ENCODE data around the gene GRID2.

GRID2 gene

GRCh38 chr4:92535599-92535998, 231.8 kb downstream of the GRID2 start:
- DNase-seq: no peak

GRCh38 chr4:92551616-92552015, 247.8 kb downstream of the GRID2 start:
- no peak for DNase-seq

DNA sequence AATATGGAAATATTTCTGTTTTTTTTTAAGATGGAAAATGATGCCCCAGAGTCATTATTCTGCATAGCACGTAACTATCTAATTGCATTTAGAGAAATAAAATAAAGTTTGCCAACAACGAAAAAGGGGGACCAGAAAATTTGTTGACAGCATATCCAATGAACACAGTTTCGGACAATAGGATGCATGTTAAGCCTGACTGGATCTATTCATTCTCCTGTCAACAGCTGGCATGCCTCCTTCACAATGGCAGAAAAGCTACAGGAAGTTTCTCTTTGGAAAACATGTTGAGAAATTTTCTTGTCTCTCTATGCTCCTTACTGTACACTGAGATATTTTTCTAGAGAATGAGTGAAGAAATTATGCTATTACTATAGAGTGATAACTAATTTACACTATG, 262.5 kb downstream of the GRID2 start:
- DNase-seq: no peak

DNA sequence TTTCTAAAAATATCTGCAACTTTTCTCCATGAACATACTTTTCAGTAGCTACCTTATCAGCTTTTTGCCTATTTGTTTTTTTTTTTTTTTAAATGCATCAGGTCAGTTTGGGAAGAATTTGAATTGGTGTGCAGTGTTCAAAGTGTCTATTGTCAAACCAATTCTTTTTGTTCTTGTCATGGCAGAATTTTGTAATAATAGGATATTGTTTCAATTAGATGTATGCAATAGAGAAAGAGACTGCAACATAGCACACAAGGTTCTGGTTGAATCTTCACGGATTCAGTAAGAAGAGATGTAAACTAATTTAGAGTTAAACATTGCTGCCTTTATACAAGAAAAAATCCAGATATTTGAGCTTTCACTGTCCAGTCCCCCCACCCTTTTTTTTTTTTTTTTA, 277.1 kb downstream of the GRID2 start:
- DNase-seq: no peak

DNA sequence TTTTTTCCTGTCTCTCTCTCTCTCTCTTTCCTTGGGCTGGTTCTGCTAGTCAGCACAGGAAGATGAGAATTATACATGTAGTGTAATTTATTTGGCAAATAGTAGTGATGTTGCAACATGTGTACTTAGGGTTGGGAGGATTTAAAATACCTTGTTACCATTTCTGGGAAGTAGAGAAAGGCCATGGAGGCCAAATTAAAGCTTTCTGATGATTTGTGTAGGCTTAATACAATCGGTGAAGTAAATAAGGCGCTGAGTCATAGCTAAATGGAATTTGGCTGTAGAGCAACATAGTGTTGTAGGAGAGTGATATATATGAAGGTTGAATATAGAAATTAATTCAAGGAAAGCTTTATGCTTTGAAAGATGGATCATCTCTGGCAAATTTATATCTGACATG, 295.3 kb downstream of the GRID2 start:
- no peak for DNase-seq

DNA sequence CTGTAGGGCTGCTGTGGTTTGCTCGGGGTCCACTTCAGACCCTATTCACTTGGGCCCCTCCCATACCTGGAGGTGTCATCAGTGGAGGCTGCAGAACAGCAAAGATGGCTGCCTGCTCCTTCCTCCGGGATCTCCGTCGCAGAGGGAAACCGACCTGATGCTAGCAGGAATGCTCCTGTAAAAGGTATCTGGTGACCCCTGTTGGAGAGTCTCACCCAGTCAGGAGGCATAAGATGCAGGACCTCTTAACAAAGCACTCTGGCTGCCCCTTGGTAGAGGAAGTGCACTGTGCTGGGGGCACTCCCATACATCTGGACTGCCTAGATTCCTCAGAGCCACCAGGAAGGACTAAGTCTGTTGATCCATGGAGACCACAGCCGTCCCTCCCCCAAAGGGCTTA, 296.9 kb downstream of the GRID2 start:
- DNase-seq: no peak

- DNase-seq: no peak
Observed at GRCh38 chr4:92606227-92606626, 302.5 kb downstream of the GRID2 start.

- DNase-seq: no peak
Observed at GRCh38 chr4:92615049-92615448, 311.3 kb downstream of the GRID2 start.

DNA sequence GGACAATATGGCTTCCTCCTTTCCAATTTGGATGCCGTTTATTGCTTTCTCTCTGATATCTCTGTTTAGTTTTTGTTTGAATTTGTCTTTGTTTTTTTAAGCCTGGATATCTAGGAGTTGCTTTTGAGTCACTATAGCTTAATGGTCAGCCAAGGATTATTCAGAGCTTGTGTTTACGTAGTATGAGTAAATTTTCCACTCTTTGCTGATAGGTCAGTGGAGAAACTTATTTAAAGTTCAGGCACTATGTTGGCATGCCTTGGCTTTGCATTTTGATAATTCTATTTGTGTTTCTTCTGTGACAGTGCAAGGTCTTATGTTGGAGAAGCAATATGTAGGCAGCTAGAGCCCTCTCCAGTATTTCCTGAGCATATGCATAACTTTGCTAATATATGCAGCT, 315.2 kb downstream of the GRID2 start:
- no peak for DNase-seq

DNA sequence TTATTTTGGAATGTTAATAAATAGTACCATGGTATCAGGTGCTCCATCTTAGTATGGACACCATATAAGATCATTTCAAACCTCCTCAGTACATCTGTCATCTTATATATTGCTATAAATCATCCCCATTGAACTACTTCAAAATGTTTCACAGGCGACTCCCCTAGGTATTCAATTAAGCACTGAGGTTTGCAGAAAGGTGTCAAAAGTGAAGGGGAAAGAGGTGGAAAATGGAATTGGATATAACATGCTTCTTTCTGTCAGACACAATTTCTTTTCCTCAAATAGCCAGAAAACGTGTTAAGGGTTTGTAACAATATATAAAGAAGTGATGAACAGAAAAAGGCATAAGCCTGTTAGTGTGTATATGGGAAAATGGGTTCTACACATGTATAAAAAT, 325.5 kb downstream of the GRID2 start:
- DNase-seq: no peak

DNA sequence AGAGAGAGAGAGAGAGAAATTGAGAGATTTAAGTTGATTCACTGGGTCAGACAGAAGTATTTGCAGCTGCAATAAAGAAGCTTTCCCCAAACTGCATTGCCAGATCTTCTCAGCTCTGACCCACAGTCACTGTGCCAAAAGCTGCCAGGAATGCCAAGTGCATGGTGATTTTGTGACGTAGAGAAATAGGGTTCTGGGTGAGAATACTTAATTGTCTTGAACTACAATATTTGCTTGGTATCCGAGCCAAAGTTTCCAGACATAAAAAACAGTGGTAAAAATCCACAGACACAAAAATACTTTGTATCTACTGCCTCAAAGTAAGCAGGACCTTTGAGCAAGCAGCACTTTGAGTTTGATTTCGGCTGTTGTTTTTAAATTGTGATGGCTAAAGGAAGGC, 331.1 kb downstream of the GRID2 start:
- no peak for DNase-seq

GRCh38 chr4:92636038-92636806, 332.5 kb downstream of the GRID2 start:
- no peak for DNase-seq

DNA sequence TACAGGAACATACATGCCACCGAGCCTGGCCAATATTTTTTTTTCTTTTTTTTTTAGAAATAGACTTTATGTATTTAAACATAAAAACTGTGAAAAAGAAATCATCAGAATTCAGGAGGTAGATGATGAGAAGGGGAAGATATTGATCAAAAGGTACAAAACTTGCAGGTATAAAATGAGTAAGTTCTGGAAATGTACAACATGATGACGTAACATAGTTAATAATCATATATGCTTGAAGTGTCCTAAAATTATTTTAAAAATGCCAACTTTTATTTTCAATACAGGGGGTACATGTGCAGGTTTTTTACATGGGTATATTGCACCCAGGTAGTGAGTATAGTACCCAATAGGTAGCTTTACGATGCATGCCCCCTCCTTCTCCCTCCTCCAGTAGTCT, 337.6 kb downstream of the GRID2 start:
- no peak for DNase-seq

DNA sequence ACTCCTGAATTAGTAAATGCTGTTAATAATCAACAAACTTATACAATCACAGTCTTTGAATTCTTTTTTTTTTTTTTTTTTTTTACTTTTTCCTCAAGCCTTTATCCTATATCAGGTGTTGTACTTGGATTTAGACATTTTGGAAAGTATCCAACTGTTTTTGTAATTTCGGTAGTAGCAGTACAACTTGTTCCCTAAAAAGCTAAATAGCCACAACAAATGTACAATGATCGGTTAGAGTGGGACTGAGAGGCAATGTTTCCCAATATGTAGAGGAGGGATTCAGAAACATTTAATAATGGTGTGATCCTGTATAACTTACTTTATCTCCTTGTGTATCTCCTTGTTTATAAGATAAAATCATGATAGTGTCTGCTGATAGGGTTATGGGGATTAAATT, 343.1 kb downstream of the GRID2 start:
- DNase-seq: no peak

- no peak for DNase-seq
Observed at GRCh38 chr4:92651536-92651935, 347.8 kb downstream of the GRID2 start.

GRCh38 chr4:92654084-92654483, 350.3 kb downstream of the GRID2 start:
- DNase-seq: no peak

GRCh38 chr4:92657695-92658094, 353.9 kb downstream of the GRID2 start:
- no peak for DNase-seq

- no peak for DNase-seq
Observed at GRCh38 chr4:92658318-92658717, 354.6 kb downstream of the GRID2 start.

GRCh38 chr4:92677805-92678204, 374.0 kb downstream of the GRID2 start:
- no peak for DNase-seq

DNA sequence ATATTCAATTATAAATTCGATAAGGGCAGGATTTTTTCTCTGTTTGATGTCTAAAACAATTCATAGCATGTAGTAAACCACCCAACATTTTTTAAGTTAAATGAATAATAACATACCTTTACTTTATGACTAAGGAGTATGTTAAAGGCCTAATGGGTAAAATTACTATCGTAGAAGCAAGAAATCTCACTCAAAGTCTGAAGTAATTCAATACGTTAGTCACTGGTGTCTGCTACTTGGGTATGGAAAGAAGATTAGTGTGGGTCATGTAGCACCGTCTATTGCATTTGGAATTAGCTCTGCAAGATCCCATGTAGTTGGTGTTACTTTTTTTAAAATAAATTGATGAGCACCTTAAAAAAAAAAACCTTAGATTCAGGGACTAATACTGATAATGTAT, 374.5 kb downstream of the GRID2 start:
- no peak for DNase-seq

GRCh38 chr4:92679149-92679548, 375.4 kb downstream of the GRID2 start:
- no peak for DNase-seq

GRCh38 chr4:92714640-92715039, 410.9 kb downstream of the GRID2 start:
- no peak for DNase-seq

- DNase-seq: no peak
Observed at GRCh38 chr4:92733231-92733630, 429.5 kb downstream of the GRID2 start.

DNA sequence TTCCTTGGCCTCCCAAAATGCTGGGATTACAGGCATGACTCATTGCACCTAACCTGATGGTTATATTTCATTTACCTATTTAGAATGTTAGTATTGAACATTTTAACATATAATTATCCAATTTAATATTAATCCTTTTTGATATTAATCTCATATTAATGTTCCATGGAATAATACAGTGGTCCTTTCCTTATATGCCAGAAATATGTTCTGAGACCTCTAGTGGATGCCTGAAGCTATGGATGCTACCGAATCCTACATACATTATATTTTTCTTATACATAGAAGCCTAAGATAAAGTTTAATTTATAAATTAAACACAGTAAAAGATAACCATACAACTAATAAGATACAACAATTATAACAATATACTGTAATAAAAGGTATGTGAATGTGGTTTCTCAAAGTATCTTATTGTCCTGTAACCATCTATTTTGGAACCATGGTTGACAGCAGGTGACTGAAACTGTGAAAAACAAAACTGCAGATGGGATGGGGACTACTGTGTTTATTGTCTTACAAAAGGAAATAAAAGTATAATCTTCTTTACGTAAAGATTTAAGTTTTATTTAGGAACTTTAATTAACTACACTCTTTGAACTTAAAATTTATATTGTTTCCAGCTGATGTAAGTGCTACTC, 431.4 kb downstream of the GRID2 start:
- no peak for DNase-seq

- DNase-seq: no peak
Observed at GRCh38 chr4:92760433-92760832, 456.7 kb downstream of the GRID2 start.

All from NCI-H2107 (cell line).